22Rv1 (cell line): ENCODE data around the gene CHD6.

Source experiments
- ZFX ChIP-seq: fragments of 450-650 bp; IDR thresholded peaks from 2 replicates; pipeline ENCODE4 v1.6.1; 2017; ENCODE audit warnings: antibody characterized with exemption, borderline replicate concordance
- TF ChIP-seq, protein P1 (sequence below): fragments of 450-650 bp; IDR thresholded peaks from 2 replicates; pipeline ENCODE4 v1.5.1; 2017; ENCODE audit warnings: mild to moderate bottlenecking

GRCh38 chr20:41352666-41353065, 265.5 kb downstream of the CHD6 start:
- TF ChIP-seq, protein P1, sequence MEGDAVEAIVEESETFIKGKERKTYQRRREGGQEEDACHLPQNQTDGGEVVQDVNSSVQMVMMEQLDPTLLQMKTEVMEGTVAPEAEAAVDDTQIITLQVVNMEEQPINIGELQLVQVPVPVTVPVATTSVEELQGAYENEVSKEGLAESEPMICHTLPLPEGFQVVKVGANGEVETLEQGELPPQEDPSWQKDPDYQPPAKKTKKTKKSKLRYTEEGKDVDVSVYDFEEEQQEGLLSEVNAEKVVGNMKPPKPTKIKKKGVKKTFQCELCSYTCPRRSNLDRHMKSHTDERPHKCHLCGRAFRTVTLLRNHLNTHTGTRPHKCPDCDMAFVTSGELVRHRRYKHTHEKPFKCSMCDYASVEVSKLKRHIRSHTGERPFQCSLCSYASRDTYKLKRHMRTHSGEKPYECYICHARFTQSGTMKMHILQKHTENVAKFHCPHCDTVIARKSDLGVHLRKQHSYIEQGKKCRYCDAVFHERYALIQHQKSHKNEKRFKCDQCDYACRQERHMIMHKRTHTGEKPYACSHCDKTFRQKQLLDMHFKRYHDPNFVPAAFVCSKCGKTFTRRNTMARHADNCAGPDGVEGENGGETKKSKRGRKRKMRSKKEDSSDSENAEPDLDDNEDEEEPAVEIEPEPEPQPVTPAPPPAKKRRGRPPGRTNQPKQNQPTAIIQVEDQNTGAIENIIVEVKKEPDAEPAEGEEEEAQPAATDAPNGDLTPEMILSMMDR, result no peak
- TF ChIP-seq ZFX, result no peak
